Stimulated activated CD8-positive, alpha-beta memory T cell treated with anti-CD3 and anti-CD28 coated beads, Interleukin-7, amount 100 ng/mL, for 24 hours (primary cell): ENCODE data around the gene POPDC3.
"Not testable (repeated sequence)": the region's sequence is repeated elsewhere in the genome, so short reads cannot be mapped to it uniquely, and the experiment has no call there.

Source experiments
- DNase-seq: peaks from one replicate; pipeline ENCODE4 v3.0.0-alpha.2; 2020; ENCODE audit warnings: low read depth

The POPDC3 gene

DNA sequence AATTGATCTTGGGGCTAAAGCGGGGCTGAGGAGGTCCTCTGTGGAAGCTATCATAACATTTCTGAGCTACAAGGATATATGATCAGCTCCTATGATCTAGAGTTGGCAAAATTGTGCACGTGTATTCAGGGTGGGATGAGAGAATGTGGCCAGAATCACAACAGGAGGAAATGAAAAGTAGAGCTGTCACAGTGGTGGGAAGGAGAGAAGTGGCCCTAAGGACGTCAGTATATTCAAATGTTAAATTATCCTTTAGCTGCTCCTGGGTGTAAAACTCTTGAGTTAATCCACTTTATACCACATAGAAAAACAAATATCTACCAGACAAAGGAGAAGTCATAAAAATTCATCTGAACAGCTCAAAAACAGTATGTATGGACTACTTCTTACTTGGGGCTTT, 14.8 kb upstream of the POPDC3 start:
- DNase-seq = no peak

DNA sequence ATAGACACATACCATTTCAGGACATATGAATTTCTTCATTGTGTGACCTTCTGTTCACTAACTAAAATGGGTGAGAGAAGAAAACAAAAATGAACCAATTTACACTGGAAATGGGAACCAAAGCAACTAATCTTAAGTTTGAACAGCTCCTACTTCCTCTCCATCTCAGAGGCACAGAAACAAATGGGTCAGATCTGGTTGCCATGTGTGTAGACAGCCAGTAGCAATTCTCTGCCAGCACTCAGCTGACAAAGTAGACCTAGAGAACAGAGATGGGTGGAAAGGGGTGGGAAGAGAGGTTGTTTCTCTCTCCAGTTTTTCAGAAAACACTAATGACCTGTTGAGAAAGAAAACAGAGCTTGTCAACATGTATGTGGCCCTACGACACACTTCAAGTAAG, 14.3 kb upstream of the POPDC3 start:
- no peak for DNase-seq

DNA sequence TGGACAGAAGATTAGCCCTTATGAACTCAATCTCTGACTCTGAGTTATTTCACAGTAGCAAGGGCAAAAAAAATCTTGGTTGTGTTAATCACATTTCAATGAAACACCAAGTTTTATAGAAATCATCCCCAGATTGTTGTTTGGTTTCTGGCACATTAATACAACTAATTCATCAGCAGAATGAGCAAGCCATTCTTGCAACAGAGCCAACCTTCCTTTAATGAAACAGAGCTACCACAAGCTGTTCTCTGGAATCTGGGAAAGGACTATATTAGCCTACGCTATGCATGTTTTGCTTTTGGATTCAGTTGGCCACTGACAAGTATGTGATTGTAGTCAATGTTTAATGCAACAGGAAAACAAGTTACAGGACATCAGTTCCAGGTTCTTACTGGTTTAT, 13.8 kb upstream of the POPDC3 start:
- DNase-seq = no peak

DNA sequence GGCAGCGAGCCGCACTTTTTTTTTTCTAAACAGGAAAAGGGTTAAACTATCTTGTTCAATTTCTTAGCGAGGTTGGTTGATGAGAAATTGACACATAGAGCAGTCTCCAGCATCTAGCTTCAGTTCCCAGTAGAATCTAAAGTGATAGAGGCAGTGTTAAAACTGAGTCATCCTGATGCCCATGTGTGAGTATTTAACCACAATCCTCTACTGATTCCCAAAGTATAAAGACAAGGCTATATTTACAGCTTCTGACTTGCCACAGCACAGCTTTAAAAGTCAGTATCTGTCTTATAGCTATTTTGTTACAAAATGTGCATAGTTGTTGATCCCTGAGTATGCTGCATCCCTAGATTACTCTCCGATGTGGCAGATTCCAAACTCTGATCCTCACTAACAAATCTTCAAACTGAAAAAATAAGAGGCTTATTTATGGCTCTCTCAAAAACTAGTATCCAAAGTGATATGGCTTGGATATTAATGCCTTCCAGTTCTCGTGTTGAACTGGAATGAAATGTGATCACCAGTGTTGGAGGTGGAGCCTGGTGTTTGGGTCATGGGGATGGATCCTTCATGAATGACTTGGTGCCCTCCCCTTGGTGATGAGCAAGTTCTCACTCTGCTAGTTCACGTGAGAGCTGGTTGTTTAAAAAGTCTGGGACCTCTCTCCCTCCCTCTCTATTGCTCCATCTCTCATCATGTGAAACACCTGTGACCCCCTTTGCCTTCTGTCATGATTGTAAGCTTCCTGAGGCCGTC, 13.1 kb upstream of the POPDC3 start:
- DNase-seq = no peak

DNA sequence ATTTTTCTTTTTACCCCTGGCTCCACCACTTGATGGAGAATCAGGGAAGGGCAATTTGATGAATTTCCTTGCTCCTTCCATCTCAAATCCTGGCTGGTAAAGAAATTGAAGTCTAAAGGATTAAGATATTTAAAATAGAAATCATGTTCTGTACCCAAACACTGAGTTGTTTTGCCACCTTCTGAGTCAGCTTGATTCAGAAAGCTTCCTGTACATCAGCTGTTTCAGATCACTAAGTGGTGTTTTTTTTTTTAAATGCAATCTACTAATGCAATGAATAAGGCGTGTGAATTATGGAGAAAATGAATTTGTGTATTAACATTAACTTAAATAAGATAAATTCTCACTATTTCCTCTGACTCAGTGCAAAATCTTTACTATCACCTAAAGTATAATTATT, 11.5 kb upstream of the POPDC3 start:
- no peak for DNase-seq

DNA sequence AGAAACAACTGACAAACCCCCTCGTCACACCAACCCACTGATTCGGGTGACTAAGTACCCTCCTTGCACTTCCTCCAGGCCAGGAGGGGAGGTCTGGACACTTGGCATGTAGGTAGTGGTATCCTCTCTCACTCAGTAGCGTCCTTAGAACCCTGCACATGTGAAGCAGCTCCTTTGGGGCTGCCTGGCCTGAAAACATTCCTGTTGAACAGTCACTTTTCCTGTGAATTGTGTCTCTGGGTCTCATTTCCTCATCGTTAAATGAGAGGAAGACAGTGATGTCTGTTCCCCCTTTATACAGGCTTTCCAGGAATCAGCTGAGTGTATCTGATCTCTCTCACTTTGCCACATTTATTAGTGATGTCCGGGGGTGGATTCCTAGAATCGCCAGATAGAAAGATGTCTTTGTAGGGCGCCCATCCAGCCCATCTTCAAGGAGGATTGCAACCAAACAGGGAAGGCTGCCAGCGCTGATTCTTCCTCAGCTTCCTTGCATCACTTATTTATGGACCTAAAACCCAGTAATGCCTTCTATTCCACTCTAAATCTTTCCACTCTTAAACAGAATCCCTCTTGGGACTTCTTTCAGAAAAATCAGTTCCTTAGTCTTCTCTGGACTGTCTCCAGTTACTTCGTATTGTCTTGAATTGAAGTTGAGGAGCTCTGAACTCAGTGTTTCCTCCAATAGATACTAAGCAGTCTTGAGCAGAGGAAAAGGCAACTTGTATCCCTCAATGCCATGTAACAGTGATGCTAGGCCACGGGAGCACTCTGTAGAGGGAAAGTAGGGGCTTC, 9.4 kb upstream of the POPDC3 start:
- no peak for DNase-seq

DNA sequence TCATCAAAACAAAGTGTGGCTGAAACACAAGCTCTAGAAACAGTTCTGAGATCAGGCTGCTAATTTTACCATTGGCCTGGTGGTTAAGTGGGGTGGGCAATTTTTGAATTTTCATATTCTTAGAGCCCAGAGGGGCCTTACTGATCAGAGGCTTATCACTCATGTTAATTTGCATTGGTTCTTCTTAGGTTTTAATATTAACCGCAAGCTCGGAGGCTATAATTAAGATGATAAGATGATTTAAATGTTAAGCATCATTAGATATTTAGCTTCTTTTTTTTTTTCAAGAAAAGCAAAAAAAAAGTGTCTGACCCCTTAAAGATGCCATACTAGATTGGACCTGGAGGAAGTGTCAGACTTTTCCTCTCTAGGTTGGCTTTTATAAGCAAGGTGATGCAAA, 8.4 kb upstream of the POPDC3 start:
- DNase-seq = no peak

DNA sequence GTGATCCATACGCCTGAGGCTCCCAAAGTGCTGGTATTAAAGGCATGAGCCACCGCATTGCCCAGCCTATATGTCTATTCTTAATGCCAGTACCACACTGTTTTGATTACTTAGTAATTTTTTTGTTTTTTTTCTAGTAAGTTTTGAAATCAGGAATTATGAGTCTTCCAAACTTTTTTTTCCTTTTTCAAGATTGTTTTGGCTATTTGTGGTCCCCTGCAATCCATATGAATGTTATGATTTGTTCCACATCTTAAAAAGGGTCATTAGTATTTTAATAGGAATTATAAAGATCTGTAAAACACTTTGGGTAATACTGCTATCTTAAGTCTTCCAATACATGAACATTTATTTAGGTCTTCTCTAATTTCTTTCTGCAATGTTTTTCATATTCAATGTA, 6.8 kb upstream of the POPDC3 start:
- no peak for DNase-seq

DNA sequence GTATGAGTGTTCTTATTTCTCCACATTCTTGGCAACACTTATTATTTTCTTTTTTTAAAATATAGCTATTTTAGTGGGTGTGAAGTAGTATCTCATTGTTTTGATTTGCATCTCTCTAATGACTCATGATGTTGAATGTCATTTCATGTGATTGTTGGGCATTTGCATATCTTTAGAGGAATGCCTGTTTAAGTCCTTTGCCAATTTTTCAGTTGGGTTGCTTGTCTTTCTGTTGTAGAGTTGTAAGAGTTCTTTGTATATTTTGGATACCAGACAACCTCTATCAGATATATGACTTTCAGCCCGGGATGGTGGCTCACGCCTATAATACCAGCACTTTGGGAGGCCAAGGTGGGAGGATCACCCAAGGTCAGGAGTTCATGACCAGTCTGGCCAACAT, 5.1 kb upstream of the POPDC3 start:
- no peak for DNase-seq

DNA sequence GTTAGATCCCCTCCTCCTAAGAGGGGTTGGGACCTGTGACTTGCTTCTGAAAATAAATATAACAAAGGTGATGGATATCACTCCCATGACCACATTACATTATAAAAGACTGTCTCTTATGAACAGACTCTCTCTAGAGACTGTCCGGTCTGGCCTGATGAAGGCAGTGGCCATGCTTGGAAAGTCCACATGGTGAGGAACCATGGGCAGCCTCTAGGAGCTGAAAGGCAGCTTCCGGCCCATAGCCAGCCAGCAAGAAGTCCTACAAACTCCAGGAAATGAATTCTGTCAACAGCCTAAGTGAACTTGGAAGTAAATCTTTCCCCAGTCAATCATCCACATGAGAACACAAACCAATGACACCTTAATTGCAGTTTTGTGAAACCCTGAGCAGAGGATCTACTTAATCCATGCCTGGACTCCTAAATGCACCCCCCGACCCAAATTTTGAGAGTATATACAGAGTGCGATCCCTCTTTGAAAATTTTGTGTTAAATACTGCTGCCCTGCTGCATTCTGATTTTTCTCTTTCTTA, 2.2 kb upstream of the POPDC3 start:
- DNase-seq = no peak

DNA sequence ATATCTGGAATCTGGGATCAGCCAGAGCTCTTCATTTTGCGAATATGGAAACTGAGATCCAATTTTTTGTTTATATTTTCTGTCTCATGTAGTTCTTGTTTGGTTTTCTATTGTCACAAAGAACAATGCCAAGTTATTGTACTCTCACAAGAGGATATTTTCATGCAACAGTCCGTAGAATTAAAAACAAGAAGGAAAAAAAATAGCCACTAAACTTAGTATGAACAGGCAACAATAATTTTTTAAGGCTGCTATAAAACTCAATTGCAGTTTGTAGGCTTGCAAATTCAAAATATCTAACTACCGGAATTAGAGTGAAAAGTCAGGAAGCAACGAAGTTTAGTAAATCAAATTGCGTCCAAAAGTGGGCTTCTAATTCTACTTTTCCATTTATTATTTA, 1.2 kb downstream of the POPDC3 start:
- no peak for DNase-seq

DNA sequence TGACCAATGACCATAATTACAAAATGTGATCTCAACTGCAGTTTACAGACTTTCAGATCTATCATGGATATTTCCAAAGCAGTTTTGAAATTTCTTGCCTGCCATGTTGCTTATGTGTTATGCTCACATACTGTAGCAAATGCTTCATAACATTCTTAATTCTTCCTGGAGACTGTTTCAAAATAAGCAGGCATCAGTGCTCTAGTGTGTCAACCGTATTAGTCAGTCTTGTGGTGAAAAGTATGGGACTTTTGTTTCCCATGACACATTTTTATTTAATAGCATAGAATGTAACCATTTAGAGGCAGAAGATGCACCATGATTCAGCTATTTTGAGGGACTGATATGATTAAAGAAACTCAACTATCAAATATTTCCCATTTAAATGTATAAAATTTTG, 1.7 kb downstream of the POPDC3 start:
- DNase-seq = no peak

DNA sequence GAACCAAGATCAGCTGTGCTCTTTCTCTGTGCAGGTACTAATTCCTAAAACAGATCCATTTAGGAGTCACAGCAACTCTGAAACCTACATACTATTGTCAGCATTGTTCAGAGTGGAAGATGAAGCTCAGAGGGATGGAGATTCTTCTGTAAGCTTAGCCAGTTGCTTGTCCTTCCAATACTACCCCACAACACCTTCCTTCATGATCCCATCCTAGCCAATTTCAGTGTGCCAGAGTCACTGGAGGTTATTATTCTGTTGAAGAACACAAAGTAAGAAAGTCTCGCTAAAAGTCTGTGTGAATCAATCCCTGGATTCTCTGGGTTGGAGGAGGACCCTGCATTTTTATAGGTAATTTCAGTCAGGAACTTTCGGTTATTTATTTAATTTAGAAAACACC, 2.3 kb downstream of the POPDC3 start:
- DNase-seq = no peak

DNA sequence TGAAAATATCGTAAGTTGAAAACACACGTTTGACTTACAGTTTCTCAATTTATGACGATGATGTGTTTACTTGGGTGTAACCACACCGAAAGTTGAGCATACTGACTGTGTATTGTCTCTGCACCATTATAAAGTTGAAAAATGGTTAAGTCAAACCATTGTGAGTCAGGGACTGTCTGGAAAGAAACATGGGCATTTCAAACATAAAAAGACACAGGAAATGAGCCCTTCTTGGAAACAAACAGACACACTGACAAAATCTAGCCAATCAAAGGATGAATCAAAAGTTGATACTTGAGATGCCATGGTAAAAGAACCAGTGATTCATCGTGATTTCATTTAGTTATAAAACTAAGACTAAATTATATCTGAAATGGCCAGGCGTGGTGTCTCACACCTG, 5.3 kb downstream of the POPDC3 start:
- DNase-seq = no peak

DNA sequence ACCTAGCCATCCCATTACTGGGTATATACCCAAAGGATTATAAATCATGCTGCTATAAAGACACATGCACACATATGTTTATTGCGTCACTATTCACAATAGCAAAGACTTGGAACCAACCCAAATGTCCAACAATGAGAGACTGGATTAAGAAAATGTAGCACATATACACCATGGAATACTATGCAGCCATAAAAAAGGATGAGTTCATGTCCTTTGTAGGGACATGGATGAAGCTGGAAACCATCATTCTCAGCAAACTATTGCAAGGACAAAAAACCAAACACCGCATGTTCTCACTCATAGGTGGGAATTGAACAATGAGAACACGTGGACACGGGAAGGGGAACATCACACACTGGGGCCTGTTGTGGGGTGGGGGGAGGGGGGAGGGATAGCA, 7.3 kb downstream of the POPDC3 start:
- DNase-seq = not testable (repeated sequence)

DNA sequence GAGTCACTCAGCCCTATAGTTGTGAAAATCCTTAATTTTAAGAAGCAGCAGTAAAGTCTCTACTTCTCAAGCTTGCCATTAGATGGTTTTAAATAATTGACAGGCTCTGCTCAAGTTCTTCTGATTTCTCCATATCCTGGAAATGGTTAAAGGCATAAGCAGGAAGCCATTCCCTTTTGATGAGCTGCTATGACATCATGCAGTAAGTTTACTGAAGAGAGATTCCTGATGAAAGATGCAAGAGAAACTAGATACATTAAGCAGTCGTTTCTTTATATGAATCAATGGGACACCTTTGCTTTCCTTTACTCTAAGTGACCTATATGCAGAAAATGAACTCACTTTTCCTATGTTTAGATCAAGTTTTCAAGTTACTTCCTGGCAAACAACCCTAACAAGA, 9.8 kb downstream of the POPDC3 start:
- DNase-seq = no peak

DNA sequence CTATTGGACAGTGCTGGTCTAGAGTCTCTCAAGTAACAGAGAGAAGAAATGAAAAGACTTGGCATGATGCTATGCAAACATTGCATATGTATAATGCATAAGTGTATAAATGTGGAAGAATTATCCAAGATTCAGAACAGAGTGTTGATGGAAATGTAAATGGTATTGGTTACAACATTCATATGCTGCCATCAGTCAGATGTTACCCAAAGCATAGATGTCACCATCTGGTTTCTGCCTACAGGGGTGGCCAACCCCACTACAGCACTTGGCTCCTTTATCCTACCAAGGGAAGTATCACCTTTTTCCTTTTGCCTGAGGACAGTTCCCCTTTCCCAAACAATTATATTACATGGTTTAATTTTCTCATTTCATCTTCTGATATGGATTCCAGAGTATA, 11.9 kb downstream of the POPDC3 start:
- DNase-seq = no peak

DNA sequence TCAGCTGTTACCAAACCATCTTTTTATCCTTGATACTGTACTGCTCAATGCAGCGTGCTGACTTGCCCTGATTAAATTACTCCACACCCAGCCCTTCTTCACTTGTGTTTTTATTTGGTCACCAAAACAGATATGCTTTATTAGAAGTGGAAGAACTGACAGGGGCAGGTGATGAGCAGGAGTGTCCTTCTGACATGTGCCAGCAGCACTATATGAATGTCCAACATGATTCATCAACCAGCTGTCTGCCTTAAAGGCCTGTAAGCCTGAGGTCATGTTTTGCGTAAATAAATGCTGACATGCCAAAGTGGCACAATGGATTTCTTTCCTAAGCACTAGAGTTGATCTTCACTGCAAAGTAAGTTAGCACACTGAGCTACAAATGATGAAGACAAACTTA, 15.4 kb downstream of the POPDC3 start:
- no peak for DNase-seq

DNA sequence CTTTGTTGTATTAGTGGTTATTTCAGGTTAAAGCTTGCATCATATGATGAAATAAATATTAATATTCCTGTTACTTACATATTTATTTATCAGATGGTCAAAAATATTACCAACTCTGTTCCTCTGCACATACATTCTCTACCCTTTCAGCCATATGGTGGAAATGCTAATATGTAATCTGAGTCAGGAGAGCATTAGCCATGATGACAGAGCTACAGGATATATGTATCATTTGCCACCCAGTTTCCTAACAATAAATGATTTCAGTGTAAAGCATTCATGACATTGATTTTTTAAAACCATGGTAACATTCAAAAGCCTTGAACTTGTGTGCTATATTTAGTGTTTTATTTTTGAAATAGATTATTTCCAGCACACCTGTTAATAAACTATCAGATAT, 16.6 kb downstream of the POPDC3 start:
- no peak for DNase-seq

DNA sequence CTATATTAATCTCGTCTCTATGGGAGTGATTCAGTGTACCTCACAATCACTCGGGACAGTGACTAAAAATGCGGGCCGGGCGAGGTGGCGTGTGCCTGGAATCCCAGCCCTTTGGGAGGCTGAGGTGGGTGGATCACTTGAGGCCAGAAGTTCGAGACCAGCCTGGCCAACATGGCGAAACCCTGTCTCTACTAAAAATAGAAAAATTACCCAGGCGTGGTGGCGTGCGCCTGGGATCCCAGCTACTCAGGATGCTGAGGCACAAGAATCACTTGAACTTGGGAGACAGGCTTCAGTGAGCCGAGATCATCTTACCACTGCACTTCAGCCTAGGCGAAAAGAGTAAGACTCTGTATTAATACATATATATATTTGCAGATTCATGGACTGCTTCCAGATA, 17.4 kb downstream of the POPDC3 start:
- no peak for DNase-seq

DNA sequence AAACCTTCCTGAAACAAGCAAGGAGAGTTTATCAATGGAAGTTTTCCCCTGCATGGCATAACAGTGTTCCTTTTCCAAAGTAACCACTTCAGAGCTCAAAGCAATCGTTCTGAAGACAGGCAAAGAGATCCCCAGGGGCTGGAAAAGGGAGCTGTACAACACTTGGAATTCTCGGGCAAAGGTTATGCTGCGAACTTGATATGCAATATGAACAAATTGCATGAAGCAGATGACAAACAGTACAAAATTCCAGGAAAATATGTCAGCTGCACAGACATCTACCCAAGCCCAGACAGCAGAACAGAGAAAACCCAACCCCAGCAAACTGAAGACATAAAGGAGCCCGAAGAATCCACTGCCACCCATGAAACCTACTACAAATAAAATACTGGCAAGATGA, 18.4 kb downstream of the POPDC3 start:
- no peak for DNase-seq

DNA sequence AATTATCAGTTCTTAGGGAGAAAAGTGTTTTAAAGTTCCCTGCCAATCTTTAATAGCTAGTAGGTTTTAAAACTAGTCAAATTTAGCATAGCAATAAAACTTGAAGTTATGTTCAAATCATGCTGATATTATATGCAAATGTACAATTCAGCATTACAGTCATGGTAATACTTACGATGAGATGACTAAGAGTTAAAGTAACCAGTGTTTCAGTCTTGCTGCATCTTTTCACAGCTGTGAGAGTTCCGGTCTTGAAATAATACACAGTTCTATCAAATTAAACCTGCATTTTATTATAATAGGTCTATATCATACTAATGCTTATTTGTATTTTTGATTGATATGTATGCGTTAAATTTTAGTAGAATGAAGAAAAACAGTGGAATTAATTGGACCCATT, 26.1 kb downstream of the POPDC3 start:
- DNase-seq = no peak

DNA sequence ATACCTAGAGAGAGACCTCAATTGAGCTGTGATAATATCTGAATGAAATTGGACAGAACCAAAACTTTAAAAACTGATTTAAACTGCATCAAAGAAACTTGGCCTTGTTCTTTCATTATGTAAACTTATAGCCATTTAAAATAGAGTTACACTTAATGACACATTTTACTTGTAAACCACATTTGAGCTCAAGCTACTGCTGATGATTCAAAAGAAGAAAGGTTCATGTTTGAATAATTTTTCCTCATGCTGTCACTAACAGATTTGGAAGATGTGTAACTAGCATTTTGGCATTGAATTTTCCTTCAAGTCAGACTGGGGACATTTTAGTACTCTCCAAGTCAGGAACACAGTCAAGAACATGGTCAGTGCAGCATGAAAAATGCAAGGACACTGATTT, 26.9 kb downstream of the POPDC3 start:
- DNase-seq = no peak

DNA sequence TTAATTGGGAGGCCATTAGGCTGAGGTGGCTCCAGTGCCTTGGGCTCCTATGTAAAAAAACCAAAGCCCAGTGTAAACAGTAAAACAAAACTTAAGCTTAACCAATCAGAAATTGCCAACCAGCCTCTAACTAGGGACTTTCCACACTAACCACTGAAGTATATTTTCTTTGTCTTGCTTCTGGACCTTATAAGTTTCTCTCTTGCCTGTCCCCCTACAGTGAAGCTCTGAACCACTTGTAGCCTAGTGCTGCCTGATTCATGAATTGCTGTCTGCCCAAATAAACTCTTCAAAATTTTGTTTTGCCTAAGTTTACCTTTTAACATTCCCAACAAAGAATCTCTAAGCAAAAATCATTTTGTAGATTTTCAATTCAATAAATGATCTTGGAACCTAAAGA, 28.2 kb downstream of the POPDC3 start:
- DNase-seq = no peak
